Liver (tissue), 9 donors: ENCODE results near the gene HMHB1. TPM values are rescaled to one million over a fixed set of nuclear protein-coding genes. Genes with fewer than 3 reads are reported as not detected.

ENCODE experiments used
- DNase-seq: peaks from one replicate; pipeline ENCODE4 v3.0.0-alpha.2; 2017; ENCODE audit warnings: low spot score
- H3K27ac ChIP-seq, 2 donors: one replicate each; pipeline ENCODE4 v1.7.0; 2013; ENCODE audit warnings: inconsistent platforms in 2 of 2, low read length in 2 of 2, control low read depth in 1 of 2, low read depth in 1 of 2, mild to moderate bottlenecking in 1 of 2
- H3K27me3 ChIP-seq, 4 donors: one replicate each; pipeline versions ENCODE4 v1.6.1 to v1.7.0; 2013; ENCODE audit warnings: low read length in 3 of 4, inconsistent platforms in 1 of 4, mild to moderate bottlenecking in 1 of 4, moderate library complexity in 1 of 4; ENCODE audit not compliant: control insufficient read depth in 4 of 4, insufficient read depth in 4 of 4
- H3K36me3 ChIP-seq, 4 donors: one replicate each; pipeline versions ENCODE4 v1.6.1 to v1.7.0; 2013; ENCODE audit warnings: low read length in 3 of 4, mild to moderate bottlenecking in 3 of 4, low read depth in 1 of 4, moderate library complexity in 1 of 4; ENCODE audit not compliant: control insufficient read depth in 4 of 4, insufficient read depth in 3 of 4
- H3K4me1 ChIP-seq, 4 donors: one replicate each; pipeline versions ENCODE4 v1.6.1 to v1.7.0; 2013; ENCODE audit warnings: low read length in 3 of 4, mild to moderate bottlenecking in 3 of 4, moderate library complexity in 1 of 4; ENCODE audit not compliant: control insufficient read depth in 4 of 4, insufficient read depth in 4 of 4
- H3K4me3 ChIP-seq, 3 donors: one replicate each; pipeline versions ENCODE4 v1.6.1 to v1.7.0; 2013; ENCODE audit warnings: low read length in 3 of 3, control low read depth in 1 of 3, low read depth in 1 of 3, mild to moderate bottlenecking in 1 of 3
- H3K9ac ChIP-seq, 2 donors: one replicate each; pipeline ENCODE4 v1.7.0; 2013; ENCODE audit warnings: low read length in 2 of 2, mild to moderate bottlenecking in 2 of 2, moderate library complexity in 2 of 2, control low read depth in 1 of 2, low read depth in 1 of 2
- H3K9me3 ChIP-seq, 4 donors: one replicate each; pipeline versions ENCODE4 v1.6.1 to v1.7.0; 2013; ENCODE audit warnings: low read length in 3 of 4; ENCODE audit not compliant: control insufficient read depth in 4 of 4
- EGR1 ChIP-seq, 2 donors: IDR thresholded peaks; 2 replicates each; pipeline ENCODE4 v1.6.1; 2016 to 2018; ENCODE audit warnings: antibody characterized with exemption in 2 of 2, low read depth in 2 of 2
- FOXA1 ChIP-seq: IDR thresholded peaks from 2 replicates; pipeline ENCODE4 v1.6.1; 2016; ENCODE audit warnings: antibody characterized with exemption
- FOXA2 ChIP-seq: IDR thresholded peaks from 2 replicates; pipeline ENCODE4 v1.6.1; 2016; ENCODE audit warnings: antibody characterized with exemption
- GABPA ChIP-seq, 2 donors: IDR thresholded peaks in 1 of 2; conservative IDR thresholded peaks in 1 of 2; 2 replicates each; pipeline ENCODE4 v1.6.1; 2016; ENCODE audit warnings: antibody characterized with exemption in 2 of 2, mild to moderate bottlenecking in 1 of 2, moderate library complexity in 1 of 2
- HNF4A ChIP-seq, 2 donors: conservative IDR thresholded peaks; 2 replicates each; pipeline ENCODE4 v1.6.1; 2016; ENCODE audit warnings: antibody characterized with exemption in 2 of 2, mild to moderate bottlenecking in 2 of 2
- HNF4G ChIP-seq: IDR thresholded peaks from 2 replicates; pipeline ENCODE4 v1.6.1; 2016; ENCODE audit warnings: antibody characterized with exemption
- NR2F2 ChIP-seq: IDR thresholded peaks from 2 replicates; pipeline ENCODE4 v1.6.1; 2016; ENCODE audit warnings: antibody characterized with exemption
- RAD21 ChIP-seq, 2 donors: IDR thresholded peaks; 2 replicates each; pipeline ENCODE4 v1.6.1; 2016; ENCODE audit warnings: antibody characterized with exemption in 2 of 2, mild to moderate bottlenecking in 2 of 2
- SP1 ChIP-seq: IDR thresholded peaks from 2 replicates; pipeline ENCODE4 v1.6.1; 2018; ENCODE audit warnings: antibody characterized with exemption, mild to moderate bottlenecking
- TAF1 ChIP-seq: conservative IDR thresholded peaks from 2 replicates; pipeline ENCODE4 v1.6.1; 2016; ENCODE audit warnings: antibody characterized with exemption, mild to moderate bottlenecking
- YY1 ChIP-seq: IDR thresholded peaks from 2 replicates; pipeline ENCODE4 v1.6.1; 2016; ENCODE audit warnings: antibody characterized with exemption, mild to moderate bottlenecking
- WGBS: extraction: QIAGEN DNeasy Blood & Tissue Kit; methylation state at CpG from one replicate; pipeline ENCODE4 v1.1.7; 2013; 5-methylcytosine and 5-hydroxymethylcytosine counted together
- polyA plus RNA-seq, 2 donors: library from polyadenylated mRNA; stranded (reverse) in 1 of 2; unstranded in 1 of 2; fragments of 200-250 nt in 1 of 2; fragments of >200 nt in 1 of 2; fragmentation: Nextera tagmentation in 1 of 2; extraction: Ambion mirVana in 1 of 2; gene quantifications; one replicate each; pipeline versions ENCODE4 v1.2.1 to v1.2.3, GENCODE V29; 2013 to 2015
- total RNA-seq, 2 donors: library from RNA; depleted of rRNA; stranded (reverse); fragments of >200 nt; gene quantifications; one replicate each; pipeline ENCODE4 v1.2.3, GENCODE V29; 2014
- TF ChIP-seq, protein P1 (sequence below): IDR thresholded peaks from 2 replicates; pipeline ENCODE4 v1.6.1; 2016; ENCODE audit warnings: antibody characterized with exemption
- TF ChIP-seq, protein P2 (sequence below): fragments of 150-350 bp; IDR thresholded peaks from 2 replicates; pipeline ENCODE4 v1.5.1; 2017; ENCODE audit warnings: improper control_type of control experiment, low read depth, low read length; ENCODE audit not compliant: missing input control
- TF ChIP-seq, protein P3 (sequence below): IDR thresholded peaks from 2 replicates; pipeline ENCODE4 v1.6.1; 2016; ENCODE audit warnings: antibody characterized with exemption, mild to moderate bottlenecking
- donor health status: healthy.
- donor health status: healthy.
- donor health status: healthy.
- donor health status: healthy.
- donor health status: healthy.

The HMHB1 gene
- total and polyA plus RNA-seq, 4 donors: not detected

DNA sequence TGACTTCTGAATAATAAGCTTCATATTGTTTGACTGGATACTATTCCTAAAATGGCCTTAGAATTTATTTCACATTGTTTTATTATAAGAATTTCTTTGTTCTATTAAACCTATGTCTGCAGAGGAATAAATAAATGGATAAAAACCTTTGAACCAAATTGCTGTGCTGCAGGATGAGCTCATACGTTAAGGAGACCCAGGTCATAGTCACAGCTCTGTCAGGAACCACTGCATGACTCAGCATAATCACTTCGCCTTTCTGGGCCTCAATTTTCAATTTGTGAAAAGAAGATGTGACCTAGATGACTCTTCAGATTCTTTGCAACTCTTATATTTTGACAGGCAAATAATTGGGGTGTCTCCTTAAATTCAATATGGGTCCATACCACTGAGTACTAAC lies 36.7 kb upstream of the HMHB1 start:
- no peaks in the 10 kb centered on the region for H3K4me1 ChIP-seq
- H3K36me3 ChIP-seq: no peaks in the 10 kb centered on the region
- H3K27ac ChIP-seq: no peak overlapping the region
- no peak overlapping the region for H3K9ac ChIP-seq
- 74% methylated on average over 2 of the region's 2 CpGs for WGBS
- H3K9me3 ChIP-seq: peaks cover 0 to 2% (median 0%) of the 10 kb centered on the region in 4 donors
- no peak for DNase-seq
- TF ChIP-seq, protein P1, sequence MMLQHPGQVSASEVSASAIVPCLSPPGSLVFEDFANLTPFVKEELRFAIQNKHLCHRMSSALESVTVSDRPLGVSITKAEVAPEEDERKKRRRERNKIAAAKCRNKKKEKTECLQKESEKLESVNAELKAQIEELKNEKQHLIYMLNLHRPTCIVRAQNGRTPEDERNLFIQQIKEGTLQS: no peak
- TF ChIP-seq YY1 (no peak), RAD21 (IDR thresholded peaks at IDR 0.05) (no peak), NR2F2 (no peak), TAF1 (no peak), HNF4A (conservative IDR thresholded peaks at IDR 0.05) (no peak)
- no peak overlapping the region for H3K4me3 ChIP-seq
- H3K27me3 ChIP-seq: no peaks in the 10 kb centered on the region

DNA sequence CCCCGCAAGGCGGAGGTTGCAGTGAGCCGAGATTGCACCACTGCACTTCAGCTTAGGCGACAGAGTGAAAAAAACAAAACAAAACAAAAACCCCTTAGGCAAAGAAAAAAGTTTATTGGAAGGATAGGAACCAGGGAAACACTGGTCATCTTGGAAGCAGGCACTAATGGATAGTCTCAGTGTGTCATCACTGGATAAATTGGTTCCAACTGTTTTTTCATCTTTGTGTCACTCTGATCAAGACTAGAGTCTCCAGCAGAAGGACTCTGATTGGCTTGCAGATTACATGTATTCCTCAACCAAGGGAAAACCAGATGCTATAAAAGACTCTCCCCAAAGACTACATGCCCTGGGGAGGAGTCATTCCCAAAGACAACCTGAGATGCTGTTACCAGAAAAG lies 35.0 kb upstream of the HMHB1 start:
- H3K9me3 ChIP-seq: peaks cover 0 to 2% (median 0%) of the 10 kb centered on the region in 4 donors
- H3K4me1 ChIP-seq: no peaks in the 10 kb centered on the region
- no peak for DNase-seq
- no peaks in the 10 kb centered on the region for H3K36me3 ChIP-seq
- no peaks in the 10 kb centered on the region for H3K27me3 ChIP-seq
- WGBS: 96% methylated on average over 4 of the region's 4 CpGs
- H3K27ac ChIP-seq: no peak overlapping the region
- H3K9ac ChIP-seq: no peak overlapping the region
- no peak overlapping the region for H3K4me3 ChIP-seq
- TF ChIP-seq HNF4A (conservative IDR thresholded peaks at IDR 0.05) (no peak), RAD21 (IDR thresholded peaks at IDR 0.05) (no peak), HNF4G (no peak), FOXA1 (no peak), SP1 (no peak), YY1 (no peak), FOXA2 (no peak), EGR1 (IDR thresholded peaks at IDR 0.05; ENCODE audit: low read depth in 2 of 2) (no peak), NR2F2 (no peak), GABPA (IDR thresholded peaks at IDR 0.05 in 1 of 2, conservative IDR thresholded peaks at IDR 0.05 in 1 of 2) (no peak)
- TF ChIP-seq, protein P1: no peak
- TF ChIP-seq, protein P2, sequence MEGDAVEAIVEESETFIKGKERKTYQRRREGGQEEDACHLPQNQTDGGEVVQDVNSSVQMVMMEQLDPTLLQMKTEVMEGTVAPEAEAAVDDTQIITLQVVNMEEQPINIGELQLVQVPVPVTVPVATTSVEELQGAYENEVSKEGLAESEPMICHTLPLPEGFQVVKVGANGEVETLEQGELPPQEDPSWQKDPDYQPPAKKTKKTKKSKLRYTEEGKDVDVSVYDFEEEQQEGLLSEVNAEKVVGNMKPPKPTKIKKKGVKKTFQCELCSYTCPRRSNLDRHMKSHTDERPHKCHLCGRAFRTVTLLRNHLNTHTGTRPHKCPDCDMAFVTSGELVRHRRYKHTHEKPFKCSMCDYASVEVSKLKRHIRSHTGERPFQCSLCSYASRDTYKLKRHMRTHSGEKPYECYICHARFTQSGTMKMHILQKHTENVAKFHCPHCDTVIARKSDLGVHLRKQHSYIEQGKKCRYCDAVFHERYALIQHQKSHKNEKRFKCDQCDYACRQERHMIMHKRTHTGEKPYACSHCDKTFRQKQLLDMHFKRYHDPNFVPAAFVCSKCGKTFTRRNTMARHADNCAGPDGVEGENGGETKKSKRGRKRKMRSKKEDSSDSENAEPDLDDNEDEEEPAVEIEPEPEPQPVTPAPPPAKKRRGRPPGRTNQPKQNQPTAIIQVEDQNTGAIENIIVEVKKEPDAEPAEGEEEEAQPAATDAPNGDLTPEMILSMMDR: no peak
- TF ChIP-seq, protein P3, sequence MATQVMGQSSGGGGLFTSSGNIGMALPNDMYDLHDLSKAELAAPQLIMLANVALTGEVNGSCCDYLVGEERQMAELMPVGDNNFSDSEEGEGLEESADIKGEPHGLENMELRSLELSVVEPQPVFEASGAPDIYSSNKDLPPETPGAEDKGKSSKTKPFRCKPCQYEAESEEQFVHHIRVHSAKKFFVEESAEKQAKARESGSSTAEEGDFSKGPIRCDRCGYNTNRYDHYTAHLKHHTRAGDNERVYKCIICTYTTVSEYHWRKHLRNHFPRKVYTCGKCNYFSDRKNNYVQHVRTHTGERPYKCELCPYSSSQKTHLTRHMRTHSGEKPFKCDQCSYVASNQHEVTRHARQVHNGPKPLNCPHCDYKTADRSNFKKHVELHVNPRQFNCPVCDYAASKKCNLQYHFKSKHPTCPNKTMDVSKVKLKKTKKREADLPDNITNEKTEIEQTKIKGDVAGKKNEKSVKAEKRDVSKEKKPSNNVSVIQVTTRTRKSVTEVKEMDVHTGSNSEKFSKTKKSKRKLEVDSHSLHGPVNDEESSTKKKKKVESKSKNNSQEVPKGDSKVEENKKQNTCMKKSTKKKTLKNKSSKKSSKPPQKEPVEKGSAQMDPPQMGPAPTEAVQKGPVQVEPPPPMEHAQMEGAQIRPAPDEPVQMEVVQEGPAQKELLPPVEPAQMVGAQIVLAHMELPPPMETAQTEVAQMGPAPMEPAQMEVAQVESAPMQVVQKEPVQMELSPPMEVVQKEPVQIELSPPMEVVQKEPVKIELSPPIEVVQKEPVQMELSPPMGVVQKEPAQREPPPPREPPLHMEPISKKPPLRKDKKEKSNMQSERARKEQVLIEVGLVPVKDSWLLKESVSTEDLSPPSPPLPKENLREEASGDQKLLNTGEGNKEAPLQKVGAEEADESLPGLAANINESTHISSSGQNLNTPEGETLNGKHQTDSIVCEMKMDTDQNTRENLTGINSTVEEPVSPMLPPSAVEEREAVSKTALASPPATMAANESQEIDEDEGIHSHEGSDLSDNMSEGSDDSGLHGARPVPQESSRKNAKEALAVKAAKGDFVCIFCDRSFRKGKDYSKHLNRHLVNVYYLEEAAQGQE: no peak
